GM18520 (cell line): ENCODE measurements around the gene KLHL28.
A peak's percentile ranks its signal among the peaks of the same experiment; 100 is the strongest.

Experiments used
- ATAC-seq: cut with Tn5 transposase; IDR thresholded peaks from one replicate; pipeline ENCODE4 v1.9.1; 2021; ENCODE audit not compliant: unreplicated experiment

The KLHL28 gene

GRCh38 chr14:44961554-44962333 lies at the start of gene KLHL28, which contains the start of gene TOGARAM1:
Gene KLHL28, minus strand, starts transcription at chr14:44961947. Its CDS starts 16,019 bp downstream, at chr14:44945928.
Gene TOGARAM1, plus strand, starts transcription at chr14:44962190. Its CDS starts 232 bp downstream, at chr14:44962422.
- ATAC-seq, result peak; percentile 95

GRCh38 chr14:45003924-45004323 lies 42.2 kb upstream of the KLHL28 start:
- ATAC-seq, result no peak

GRCh38 chr14:44995770-44996294 lies 34.1 kb upstream of the KLHL28 start:
- no peak for ATAC-seq

GRCh38 chr14:44995196-44995595 lies 33.4 kb upstream of the KLHL28 start:
- ATAC-seq, result no peak

- no peak for ATAC-seq
These were observed 28.8 kb upstream of the KLHL28 start for GRCh38 chr14:44990533-44990932.

GRCh38 chr14:44989497-44990440 lies 28.0 kb upstream of the KLHL28 start:
- ATAC-seq, result no peak

- ATAC-seq, result no peak
These were observed 26.9 kb upstream of the KLHL28 start for GRCh38 chr14:44988694-44989093.

- ATAC-seq, result no peak
These were observed 20.8 kb upstream of the KLHL28 start for GRCh38 chr14:44982594-44982993.

GRCh38 chr14:44981198-44981597 lies 19.5 kb upstream of the KLHL28 start:
- ATAC-seq, result no peak

GRCh38 chr14:44979740-44980356 lies 18.1 kb upstream of the KLHL28 start:
- ATAC-seq, result no peak

GRCh38 chr14:44979273-44979672 lies 17.5 kb upstream of the KLHL28 start:
- no peak for ATAC-seq

GRCh38 chr14:44971459-44971858 lies 9.7 kb upstream of the KLHL28 start:
- ATAC-seq, result no peak

- ATAC-seq, result no peak
These were observed 9.2 kb upstream of the KLHL28 start for GRCh38 chr14:44970907-44971306.

- no peak for ATAC-seq
These were observed 7.0 kb upstream of the KLHL28 start for GRCh38 chr14:44968714-44969113.

- no peak for ATAC-seq
These were observed 5.0 kb upstream of the KLHL28 start for GRCh38 chr14:44966601-44967336.

- ATAC-seq, result no peak
These were observed 2.1 kb upstream of the KLHL28 start for GRCh38 chr14:44963775-44964380.

- no peak for ATAC-seq
These were observed 1.3 kb upstream of the KLHL28 start for GRCh38 chr14:44963044-44963528.

GRCh38 chr14:44962334-44963043 lies 742 bp upstream of the KLHL28 start:
- peak; percentile 6 for ATAC-seq

GRCh38 chr14:44961151-44961553 lies 595 bp downstream of the KLHL28 start:
- no peak for ATAC-seq
